Skin of body (tissue), 2 donors: ENCODE results near the gene CIITA. TPM values are rescaled to one million over a fixed set of nuclear protein-coding genes. Genes with fewer than 3 reads are reported as not detected.
A peak's percentile ranks its signal among the peaks of the same experiment; 100 is the strongest.

Experiments
- DNase-seq: peaks from one replicate; lab custom pipeline; 2025; lab: John Stamatoyannopoulos, UW
- total RNA-seq: library from RNA; depleted of rRNA; stranded (reverse); fragments of >200 nt; gene quantifications from one replicate; pipeline ENCODE4 v1.2.3, GENCODE V29; 2014

Gene CIITA
- total RNA-seq, 1 donor from 2014 or later = 5.7 TPM

DNA sequence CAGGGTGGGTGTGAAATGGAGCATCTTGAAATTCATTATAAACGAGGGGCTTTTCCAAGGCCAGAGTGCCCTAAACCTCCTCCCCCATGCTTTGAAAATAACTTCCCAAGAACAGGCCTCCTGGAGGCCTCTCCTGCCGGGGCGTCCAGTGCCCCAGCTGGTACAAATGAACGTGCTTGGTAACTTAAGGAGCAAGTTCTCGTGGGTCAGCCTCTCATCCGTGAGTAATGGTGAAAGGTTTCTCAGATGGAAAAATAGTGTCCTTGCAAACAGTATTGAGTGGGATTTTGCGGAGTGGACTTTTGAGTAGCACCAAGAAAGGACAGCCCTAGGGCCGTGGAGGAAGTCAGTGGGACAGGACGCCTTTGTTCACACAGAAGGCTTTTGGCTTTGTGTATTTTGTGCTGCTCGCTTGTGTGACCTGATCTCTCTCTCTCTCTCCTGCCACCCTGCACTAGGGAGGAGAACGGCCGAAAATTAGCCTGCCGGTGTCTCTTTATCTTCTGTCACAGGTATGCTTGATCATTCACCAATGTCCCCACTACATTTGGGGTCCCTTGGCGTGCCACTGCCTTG is 102.0 kb downstream of the CIITA start:
- no peak for DNase-seq

- DNase-seq = peak; percentile 31
These were observed 103.0 kb downstream of the CIITA start for GRCh38 chr16:10979717-10980601.

- no peak for DNase-seq
These were observed 103.8 kb downstream of the CIITA start for GRCh38 chr16:10980813-10981212.

GRCh38 chr16:10981697-10982216 is 104.8 kb downstream of the CIITA start:
- DNase-seq = no peak

- peak; percentile 15 for DNase-seq
These were observed 105.6 kb downstream of the CIITA start for GRCh38 chr16:10982465-10983150.

DNA sequence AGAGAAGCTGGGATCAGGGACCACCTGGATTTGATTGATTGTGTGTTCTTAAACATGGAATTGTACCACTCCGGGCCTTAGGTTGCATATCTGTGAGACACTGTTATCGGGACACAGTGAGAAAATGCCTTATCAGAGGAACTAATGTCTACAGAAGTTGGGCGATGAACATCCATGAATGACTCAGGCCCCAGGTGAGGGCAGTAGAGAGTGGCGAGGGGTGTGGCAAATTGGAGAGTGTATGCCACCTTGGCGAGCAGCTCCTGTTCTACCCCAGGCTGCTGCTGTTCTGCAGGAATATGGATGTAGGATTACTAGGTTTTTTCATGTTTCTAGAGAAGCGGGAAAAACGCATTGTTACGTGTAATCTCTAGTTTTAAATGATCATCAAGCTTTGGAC is 106.2 kb downstream of the CIITA start:
- DNase-seq = no peak

DNA sequence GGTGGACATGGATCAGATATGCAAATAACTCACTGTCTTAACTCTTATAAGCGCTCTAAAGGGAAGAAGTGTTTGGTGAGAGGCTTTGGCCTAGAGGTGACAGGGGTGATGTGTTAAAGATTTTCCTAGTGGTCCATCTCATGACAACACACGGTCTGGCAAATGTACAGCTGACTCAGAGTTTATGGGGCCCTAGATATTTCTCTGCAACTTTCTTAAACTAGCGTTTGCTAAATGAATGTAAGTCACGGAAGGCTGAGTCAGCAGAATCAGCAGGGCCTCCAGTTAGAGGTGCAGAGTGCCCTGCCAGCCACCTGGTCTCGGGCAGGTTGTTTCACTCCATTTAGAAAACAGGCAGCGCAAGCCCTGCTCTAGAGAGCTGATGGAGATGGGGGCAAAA is 107.5 kb downstream of the CIITA start:
- DNase-seq = no peak

Other genes starting within 250 kb of the CIITA start
- gene TEKT5, start 182.3 kb upstream of the CIITA start, total RNA-seq = 0.59 TPM
- gene NUBP1, start 133.4 kb upstream of the CIITA start, total RNA-seq = 14.8 TPM
- 1.2 TPM for gene TVP23A, start 58.4 kb upstream of the CIITA start, total RNA-seq
- 24.1 TPM for gene DEXI, start 65.3 kb downstream of the CIITA start, total RNA-seq
- gene CLEC16A, start 67.4 kb downstream of the CIITA start, total RNA-seq = 18.0 TPM